Small intestine (tissue), 7 donors: Measurements from ENCODE around the gene MVB12B. TPM values are rescaled to one million over a fixed set of nuclear protein-coding genes. Genes with fewer than 3 reads are reported as not detected.

Experiments used
- DNase-seq, 2 donors: peaks; one replicate each; pipeline versions ENCODE4 v3.0.0 to v3.0.0-alpha.2; 2013
- FAIRE-seq: peaks from 2 replicates; lab custom pipeline; 2012; peaks lifted over from hg19 to GRCh38; lab: Jason Lieb, UNC
- H3K27ac ChIP-seq, 3 donors: one replicate each; pipeline ENCODE4 v1.5.1; 2013; ENCODE audit warnings: low read length in 2 of 3, mild to moderate bottlenecking in 2 of 3, control low read depth in 1 of 3, inconsistent platforms in 1 of 3, low read depth in 1 of 3, moderate library complexity in 1 of 3
- H3K27me3 ChIP-seq, 3 donors: one replicate each; pipeline ENCODE4 v1.6.1; 2013; ENCODE audit warnings: low read length in 3 of 3, inconsistent platforms in 1 of 3; ENCODE audit not compliant: control insufficient read depth in 3 of 3, insufficient read depth in 3 of 3
- H3K36me3 ChIP-seq, 3 donors: one replicate each; pipeline ENCODE4 v1.6.1; 2013; ENCODE audit warnings: low read length in 3 of 3, inconsistent platforms in 1 of 3, low read depth in 1 of 3, mild to moderate bottlenecking in 1 of 3, moderate library complexity in 1 of 3; ENCODE audit not compliant: control insufficient read depth in 3 of 3, insufficient read depth in 2 of 3
- H3K4me1 ChIP-seq, 3 donors: one replicate each; pipeline ENCODE4 v1.6.1; 2013; ENCODE audit warnings: low read length in 2 of 3, inconsistent platforms in 1 of 3, low read depth in 1 of 3, mild to moderate bottlenecking in 1 of 3, moderate library complexity in 1 of 3; ENCODE audit not compliant: control insufficient read depth in 3 of 3, insufficient read depth in 2 of 3
- H3K4me3 ChIP-seq, 3 donors: one replicate each; pipeline ENCODE4 v1.5.1; 2013; ENCODE audit warnings: low read length in 3 of 3, control low read depth in 1 of 3, inconsistent platforms in 1 of 3, low read depth in 1 of 3, mild to moderate bottlenecking in 1 of 3, moderate library complexity in 1 of 3
- H3K9me3 ChIP-seq, 2 donors: one replicate each; pipeline ENCODE4 v1.6.1; 2013; ENCODE audit warnings: low read depth in 1 of 2, low read length in 1 of 2; ENCODE audit not compliant: control insufficient read depth in 2 of 2, insufficient read depth in 1 of 2
- WGBS, 3 donors: extraction: QIAGEN DNeasy Blood & Tissue Kit; methylation state at CpG; one replicate each; pipeline ENCODE4 v1.1.7; 2013; 5-methylcytosine and 5-hydroxymethylcytosine counted together
- polyA plus RNA-seq, 4 donors: library from polyadenylated mRNA; stranded (reverse) in 3 of 4; unstranded in 1 of 4; fragments of 200-250 nt in 3 of 4; fragments of 120-200 nt in 1 of 4; gene quantifications; one replicate each; pipeline versions ENCODE4 v1.2.1 to v1.2.3, GENCODE V29; 2013
- donor health status: healthy with polysubstance abuse.
- donor health status: control.
- donor health status: control.
- donor health status: Bipolar disorder and iron deficiency.
- donor health status: healthy.

The MVB12B gene
- polyA plus RNA-seq, 4 donors, result 1.6 to 10.0 (median 4.2) TPM

- FAIRE-seq (no peak), DNase-seq (no peak)
- Histone ChIP-seq H3K4me3 (no peak overlapping the region), H3K4me1 (peaks cover 0 to 3% (median 0%) of the 10 kb centered on the region in 3 donors), H3K27ac (no peak overlapping the region), H3K9me3 (peaks cover 0 to 6% of the 10 kb centered on the region in 2 donors), H3K27me3 (no peaks in the 10 kb centered on the region), H3K36me3 (no peaks in the 10 kb centered on the region)
- WGBS, 3 donors, result 52 to 59% (median 58%) methylated on average over 4 of the region's 4 CpGs
These were observed 6.3 kb upstream of the MVB12B start for GRCh38 chr9:126320158-126320922.

GRCh38 chr9:126321742-126322141 lies 4.9 kb upstream of the MVB12B start:
- Histone ChIP-seq H3K27ac (no peak overlapping the region), H3K36me3 (no peaks in the 10 kb centered on the region), H3K27me3 (no peaks in the 10 kb centered on the region), H3K4me1 (peaks cover 0 to 8% (median 0%) of the 10 kb centered on the region in 3 donors), H3K9me3 (peaks cover 0 to 6% of the 10 kb centered on the region in 2 donors), H3K4me3 (no peak overlapping the region)
- FAIRE-seq (no peak), DNase-seq (no peak)
- 81 to 95% (median 94%) methylated on average over 1 of the region's 1 CpG for WGBS, 3 donors

- Histone ChIP-seq H3K4me1 (peaks cover 0 to 16% (median 0%) of the 10 kb centered on the region in 3 donors), H3K36me3 (peaks cover 0 to 11% (median 0%) of the 10 kb centered on the region in 3 donors), H3K4me3 (peak overlapping the region; percentile 49 to 75 (median 62)), H3K9me3 (peaks cover 0 to 6% of the 10 kb centered on the region in 2 donors), H3K27me3 (no peaks in the 10 kb centered on the region), H3K27ac (peak overlapping the region; percentile 65 to 73 (median 73))
- no peak for FAIRE-seq
- no peak for DNase-seq
- 79 to 83% (median 80%) methylated on average over 6 of the region's 6 CpGs for WGBS, 3 donors
These were observed 808 bp upstream of the MVB12B start for GRCh38 chr9:126325821-126326220.

GRCh38 chr9:126327006-126327713 lies 531 bp downstream of the MVB12B start:
- H3K36me3 ChIP-seq, result peaks cover 0 to 13% (median 0%) of the 10 kb centered on the region in 3 donors
- FAIRE-seq (no peak), DNase-seq (peak in 1 of 2 donors; percentile 56)
- H3K27ac ChIP-seq, result peak overlapping the region; percentile 56 to 81 (median 62)
- no peaks in the 10 kb centered on the region for H3K27me3 ChIP-seq
- H3K4me1 ChIP-seq, result peaks cover 0 to 16% (median 0%) of the 10 kb centered on the region in 3 donors
- 4 to 6% (median 5%) methylated on average over 15 to 59 of the region's 59 CpGs for WGBS, 3 donors
- H3K4me3 ChIP-seq, result peak overlapping the region; percentile 61 to 75 (median 62)
- H3K9me3 ChIP-seq, result peaks cover 0 to 6% of the 10 kb centered on the region in 2 donors

- Histone ChIP-seq H3K4me1 (peaks cover 0 to 16% (median 0%) of the 10 kb centered on the region in 3 donors), H3K36me3 (peaks cover 0 to 17% (median 0%) of the 10 kb centered on the region in 3 donors), H3K4me3 (peak overlapping the region; percentile 61 to 75 (median 62)), H3K9me3 (peaks cover 0 to 6% of the 10 kb centered on the region in 2 donors), H3K27ac (peak overlapping the region; percentile 56 to 81 (median 62)), H3K27me3 (no peaks in the 10 kb centered on the region)
- DNase-seq (peak in 1 of 2 donors; percentile 23), FAIRE-seq (no peak)
- 43 to 61% (median 51%) methylated on average over 5 of the region's 5 CpGs for WGBS, 3 donors
These were observed 1.1 kb downstream of the MVB12B start for GRCh38 chr9:126327714-126328185.

- Histone ChIP-seq H3K4me3 (no peak overlapping the region), H3K36me3 (peaks cover 0 to 17% (median 0%) of the 10 kb centered on the region in 3 donors), H3K4me1 (peaks cover 0 to 16% (median 0%) of the 10 kb centered on the region in 3 donors), H3K27me3 (no peaks in the 10 kb centered on the region), H3K9me3 (peaks cover 0 to 6% of the 10 kb centered on the region in 2 donors), H3K27ac (peak overlapping the region in 2 of 3 donors; percentile 37 to 56)
- DNase-seq, result no peak
- no peak for FAIRE-seq
- 83 to 90% (median 85%) methylated on average over 3 of the region's 3 CpGs for WGBS, 3 donors
These were observed 1.8 kb downstream of the MVB12B start for GRCh38 chr9:126328407-126328806.

- WGBS, 3 donors, result 73 to 82% (median 78%) methylated on average over 8 to 10 of the region's 10 CpGs
These were observed 3.0 kb downstream of the MVB12B start for GRCh38 chr9:126329476-126330275.

More at GRCh38 chr9:126329476-126330275, 3.0 kb downstream of the MVB12B start:
- Histone ChIP-seq H3K4me1 (peaks cover 0 to 24% (median 0%) of the 10 kb centered on the region in 3 donors), H3K27ac (peak overlapping the region in 2 of 3 donors; percentile 27 to 43), H3K9me3 (peaks cover 0 to 3% of the 10 kb centered on the region in 2 donors), H3K36me3 (peaks cover 0 to 24% (median 0%) of the 10 kb centered on the region in 3 donors), H3K27me3 (no peaks in the 10 kb centered on the region), H3K4me3 (no peak overlapping the region)
- DNase-seq (peak in 1 of 2 donors; percentile 49), FAIRE-seq (no peak)
